Fibroblast of skin of right quadriceps (primary cell): ENCODE results near the gene RPA3.
A peak's percentile ranks its signal among the peaks of the same experiment; 100 is the strongest.
"Not testable (repeated sequence)": the region's sequence is repeated elsewhere in the genome, so short reads cannot be mapped to it uniquely, and the experiment has no call there.

Experiments used
- DNase-seq: peaks from one replicate; pipeline ENCODE4 v3.0.0-alpha.2; 2013

RPA3 gene

DNA sequence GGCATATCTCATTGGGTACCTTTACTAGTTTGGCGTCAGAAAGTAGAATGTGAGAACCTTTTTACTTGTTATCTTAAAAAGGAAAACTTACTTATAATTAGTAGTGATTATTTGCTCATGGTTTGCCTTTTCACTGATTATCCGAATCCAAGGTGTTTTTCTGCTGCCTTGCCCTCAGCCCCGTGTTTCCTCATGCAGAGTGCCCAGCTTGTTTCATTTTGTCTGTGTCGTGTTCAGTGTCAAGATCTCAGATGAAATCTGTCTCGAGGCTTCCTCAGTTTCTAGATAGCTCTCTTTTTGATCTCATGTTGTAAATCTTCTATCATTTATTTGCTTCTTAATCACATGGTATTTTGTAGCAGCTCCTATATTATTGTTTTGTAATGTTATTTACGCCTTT lies 30.1 kb downstream of the RPA3 start:
- no peak for DNase-seq

DNA sequence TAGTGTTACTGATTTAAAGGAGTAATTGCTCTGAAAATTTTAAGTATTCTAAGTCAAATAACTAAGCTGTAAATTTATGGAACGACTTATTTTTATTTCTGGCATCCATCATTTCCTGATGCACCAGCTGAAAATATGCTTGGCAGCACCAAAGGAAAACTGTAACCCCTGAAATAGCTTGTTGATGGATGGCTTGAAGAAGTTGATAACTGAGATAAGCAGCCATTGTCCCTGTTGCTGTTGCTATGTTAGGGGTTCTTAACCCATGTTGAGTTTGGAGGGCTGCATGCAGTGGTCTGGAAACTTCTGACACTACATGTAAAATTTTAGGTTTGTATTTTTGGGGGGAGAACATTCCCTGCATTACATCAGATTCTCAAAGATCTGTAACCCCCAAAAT lies 30.6 kb downstream of the RPA3 start:
- DNase-seq: no peak

DNA sequence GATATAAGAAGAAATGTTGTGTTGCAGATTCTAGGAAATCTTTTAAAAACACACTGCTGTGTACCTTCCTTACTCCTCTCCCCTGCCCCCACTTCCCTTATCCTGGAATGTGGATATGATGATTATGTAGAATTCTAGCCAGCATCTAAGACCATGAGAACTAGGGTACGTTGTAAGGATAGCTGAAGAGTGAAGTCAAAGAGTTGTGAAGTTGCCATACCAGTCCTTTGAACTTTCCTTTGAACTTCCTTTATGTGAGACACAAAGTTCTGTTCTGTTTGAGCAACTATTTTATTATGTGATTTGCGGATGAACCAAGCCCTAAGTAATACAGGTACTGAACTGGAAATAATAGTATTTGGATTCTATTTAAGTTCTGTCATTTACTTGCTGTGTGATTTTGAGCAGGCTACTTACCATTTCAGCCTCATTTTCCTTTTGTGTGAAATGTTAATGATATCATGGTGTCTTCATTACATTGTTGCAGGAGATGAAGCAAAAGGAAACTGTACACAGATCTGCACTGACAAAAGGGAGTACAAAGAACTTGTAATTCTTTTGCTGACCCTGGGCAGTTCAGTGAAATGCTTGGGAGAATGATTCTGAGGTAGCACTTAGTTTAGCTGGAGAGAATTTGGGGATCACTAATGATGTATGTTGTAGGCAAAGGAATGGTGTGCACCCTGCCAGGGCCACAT lies 31.4 kb downstream of the RPA3 start:
- peak; percentile 5 for DNase-seq

DNA sequence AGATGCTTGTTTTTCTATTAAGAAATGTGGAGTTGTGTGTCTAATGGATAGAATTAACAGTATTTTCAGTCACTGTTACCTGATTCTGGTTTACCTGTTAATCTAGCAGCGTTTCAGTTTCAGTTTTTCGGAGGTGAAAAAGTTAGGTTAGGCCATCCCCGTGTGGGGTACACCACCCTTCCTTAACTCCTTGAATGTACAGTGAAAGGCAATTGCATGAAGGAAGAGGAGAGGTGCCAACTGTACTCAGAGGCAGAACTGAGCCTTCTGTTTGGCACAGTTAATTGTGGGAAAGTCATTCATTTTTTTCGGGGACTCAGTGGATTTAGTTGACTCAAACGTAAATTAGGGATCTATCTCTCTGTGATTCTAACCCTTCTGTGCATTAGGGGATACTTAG lies 35.5 kb downstream of the RPA3 start:
- no peak for DNase-seq

DNA sequence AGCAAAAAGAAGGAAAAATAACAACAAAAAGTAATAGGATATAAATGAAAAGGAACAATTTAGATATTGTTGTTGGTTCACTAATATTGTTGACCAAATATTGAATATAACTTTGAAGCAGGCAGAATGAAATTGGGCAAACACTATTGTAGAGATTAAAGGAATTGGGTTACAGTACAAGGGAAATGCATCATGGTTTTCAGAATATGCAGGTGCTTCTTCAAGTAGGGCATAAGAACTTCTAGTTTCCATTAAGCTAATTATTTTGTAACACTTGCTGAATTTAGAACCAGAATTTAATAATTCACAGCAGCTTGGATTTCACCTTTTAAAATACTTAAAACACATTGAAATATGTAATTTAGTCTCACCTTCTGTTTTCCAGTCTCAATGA lies 36.5 kb downstream of the RPA3 start:
- no peak for DNase-seq

DNA sequence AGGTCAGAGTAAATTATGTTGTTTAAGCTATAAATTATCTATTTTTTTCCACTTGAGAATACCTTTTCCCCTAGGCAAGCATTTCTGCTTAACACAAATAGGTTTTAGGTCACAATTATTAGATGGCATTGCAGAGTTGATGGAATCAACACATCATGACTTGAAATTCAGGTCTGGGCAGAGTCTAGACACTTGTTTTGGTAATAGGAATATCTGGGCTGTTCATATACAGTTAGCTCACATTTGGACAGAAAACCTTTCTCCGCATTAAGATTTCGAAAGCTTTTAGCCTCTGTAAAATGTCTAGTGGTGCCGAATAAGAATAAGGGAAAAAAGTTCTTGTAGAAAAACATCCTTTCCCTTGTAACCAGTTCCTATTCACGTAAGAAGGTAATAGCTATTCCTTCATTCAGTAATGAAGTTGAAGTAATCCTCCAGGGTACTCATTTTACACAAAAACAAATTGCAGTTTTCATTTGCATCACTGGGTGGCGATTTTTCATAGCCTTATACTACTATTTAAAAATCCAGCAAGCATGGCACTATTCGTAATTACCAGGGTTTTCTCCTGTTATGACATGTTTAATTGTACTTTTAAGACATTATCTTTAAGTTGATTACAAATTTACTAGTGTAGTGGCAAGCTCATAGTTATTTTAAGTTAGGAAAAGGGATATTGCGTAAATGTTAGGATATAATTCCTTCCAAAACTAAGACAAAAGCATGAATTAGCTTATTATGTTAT lies 37.0 kb downstream of the RPA3 start:
- DNase-seq: peak; percentile 58

DNA sequence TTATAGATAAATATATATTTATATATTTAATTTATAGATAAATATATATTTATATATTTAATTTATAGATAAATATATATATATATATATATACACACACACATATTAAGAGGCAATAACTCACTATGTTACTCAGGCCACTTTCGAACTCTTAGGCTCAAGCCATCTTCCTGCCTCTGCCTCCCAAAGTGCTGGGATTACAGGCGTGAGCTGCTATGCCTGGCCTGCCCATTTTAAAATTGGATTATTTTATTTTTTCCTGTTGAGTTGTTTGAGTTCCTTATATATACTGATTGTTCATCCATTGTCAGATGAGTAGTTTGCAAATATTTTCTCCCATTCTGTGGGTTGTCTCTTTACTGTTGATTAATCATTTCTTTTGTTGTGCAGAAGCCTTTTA lies 38.8 kb downstream of the RPA3 start:
- not testable (repeated sequence) for DNase-seq

DNA sequence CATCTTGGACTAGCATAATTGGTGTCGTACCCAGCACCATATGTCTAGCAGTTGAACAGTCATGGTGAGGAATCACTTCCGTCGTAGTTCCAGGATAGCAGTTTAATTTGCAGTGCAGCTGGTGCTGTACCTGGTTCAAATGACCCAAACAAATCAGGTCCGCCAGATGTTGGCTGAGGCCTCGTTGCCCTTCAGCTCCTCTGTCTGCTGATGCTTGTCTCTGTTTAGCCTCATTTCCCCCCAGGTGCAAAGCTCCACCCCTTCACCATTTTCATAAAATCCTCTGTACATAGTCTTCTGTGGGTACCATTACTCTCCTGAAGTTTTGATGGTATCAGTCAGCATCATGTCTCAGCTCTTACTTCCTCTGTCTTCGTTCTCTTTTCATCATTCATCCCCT lies 42.7 kb downstream of the RPA3 start:
- DNase-seq: no peak

DNA sequence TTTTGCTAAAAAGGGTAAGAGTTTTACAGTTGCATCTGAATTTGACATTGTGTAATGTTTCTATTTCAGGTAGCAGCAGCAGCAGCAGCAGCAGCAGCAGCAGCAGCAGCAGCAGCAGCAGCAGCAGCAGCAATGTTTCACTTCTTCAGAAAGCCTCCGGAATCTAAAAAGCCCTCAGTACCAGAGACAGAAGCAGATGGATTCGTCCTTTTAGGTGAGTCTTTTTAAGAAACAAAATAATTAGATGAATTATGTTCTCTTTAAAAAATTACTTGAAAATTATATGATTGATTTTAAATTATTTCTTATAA lies 45.2 kb downstream of the RPA3 start:
- no peak for DNase-seq

DNA sequence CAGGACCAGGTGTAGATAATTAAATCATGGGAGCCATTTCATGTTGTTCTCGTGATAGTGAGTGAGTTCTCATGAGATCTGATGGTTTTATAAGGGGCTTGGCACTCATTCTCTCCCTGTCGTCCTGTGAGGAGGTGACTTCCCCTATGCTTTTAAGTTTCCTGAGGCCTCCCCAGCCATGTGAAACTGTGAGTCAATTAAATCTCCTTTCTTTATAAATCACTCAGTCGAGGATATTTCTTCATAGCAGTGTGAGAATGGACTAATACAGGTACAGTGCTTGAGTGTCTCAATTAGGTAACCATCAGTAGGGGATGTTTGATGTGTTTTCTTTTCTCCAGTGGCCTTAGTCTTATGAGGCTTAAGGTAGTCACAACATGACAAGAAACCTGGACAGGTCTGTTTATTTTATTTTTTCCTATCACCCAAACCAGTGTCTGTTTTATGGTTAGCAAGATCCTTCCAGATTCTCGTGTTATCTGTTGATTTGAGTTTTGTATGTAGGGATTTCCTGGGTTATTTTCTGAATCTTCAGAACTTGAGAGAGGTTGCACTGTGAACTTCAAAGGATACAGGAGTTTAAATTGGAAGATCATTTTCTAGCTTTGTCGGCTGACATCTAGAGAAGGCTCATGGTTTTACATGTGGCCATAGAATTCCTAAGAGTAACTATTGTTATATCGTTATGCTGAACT lies 45.7 kb downstream of the RPA3 start:
- no peak for DNase-seq

DNA sequence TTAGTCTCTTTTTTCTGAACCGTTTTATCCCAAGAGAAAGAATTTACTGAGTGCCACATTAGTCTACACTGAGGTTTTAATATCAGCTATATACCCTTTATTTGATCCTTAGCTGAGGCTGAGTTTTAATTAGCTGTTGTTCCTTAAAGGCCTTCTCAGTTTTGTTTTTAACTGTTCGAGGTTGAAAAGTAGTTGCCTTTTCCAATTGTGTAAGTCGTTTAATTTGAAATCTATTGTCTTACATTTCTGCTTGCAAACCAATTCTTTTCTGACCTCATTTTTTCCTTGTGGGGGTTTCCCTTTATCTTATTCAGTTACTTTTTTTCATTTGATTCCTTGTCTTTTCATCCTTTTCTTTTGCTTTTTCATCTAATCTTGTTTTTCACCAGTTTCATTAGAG lies 47.0 kb downstream of the RPA3 start:
- no peak for DNase-seq

DNA sequence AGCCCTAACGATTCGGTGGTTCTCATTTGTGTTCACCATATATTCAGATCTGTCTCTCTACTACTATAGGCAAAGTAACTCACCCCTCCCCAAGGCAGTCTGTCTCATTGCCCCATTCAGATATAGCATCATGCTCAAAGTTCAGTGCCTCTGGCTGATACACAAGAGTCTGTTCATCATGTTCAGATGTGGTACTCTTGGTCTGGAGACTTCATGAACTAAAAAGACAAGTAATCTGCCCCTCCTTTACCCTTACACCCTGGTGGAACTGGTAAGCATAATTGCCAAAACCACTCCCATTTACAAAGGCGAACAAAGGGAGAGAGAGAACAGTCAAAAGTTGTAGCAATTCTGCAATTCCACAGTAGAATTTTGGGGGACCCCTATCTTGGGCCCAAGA lies 47.9 kb downstream of the RPA3 start:
- DNase-seq: no peak

DNA sequence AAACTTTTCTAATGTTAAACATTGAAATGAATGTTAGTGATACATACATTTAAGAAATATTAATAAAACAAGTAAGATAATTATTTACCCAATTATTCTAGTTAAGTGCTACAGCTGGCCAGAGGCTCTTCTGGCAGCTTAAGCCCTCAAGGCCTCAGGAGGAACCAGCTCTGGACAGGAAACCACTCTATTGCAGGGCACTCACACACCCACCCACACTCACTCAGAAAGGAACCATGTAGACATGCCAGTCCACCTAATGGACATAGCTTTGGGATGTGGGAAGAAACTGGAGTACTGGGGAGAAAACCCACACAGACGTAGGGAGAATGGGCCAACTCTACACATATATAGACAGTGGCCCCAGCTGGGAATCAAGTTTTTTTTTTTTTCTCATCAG lies 49.7 kb downstream of the RPA3 start:
- no peak for DNase-seq

DNA sequence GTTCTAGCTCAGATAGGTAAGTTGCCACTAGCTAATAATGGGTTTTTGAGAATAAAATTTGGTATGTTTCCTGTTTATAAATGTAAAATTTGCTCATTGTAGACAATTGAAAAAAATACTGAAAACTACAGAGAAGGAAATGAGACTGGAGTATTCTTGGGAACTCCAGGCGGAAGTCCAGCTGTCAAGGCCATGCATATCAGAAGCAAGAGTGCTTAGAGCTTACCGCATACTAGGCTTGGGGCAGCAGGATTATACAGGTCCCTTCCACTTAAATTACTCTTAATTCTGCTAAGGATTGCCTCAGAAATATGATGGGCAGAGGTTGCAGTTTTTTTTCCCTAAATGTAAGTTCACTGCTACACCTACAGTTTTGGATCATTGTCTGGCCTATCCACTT lies 51.2 kb downstream of the RPA3 start:
- DNase-seq: no peak

DNA sequence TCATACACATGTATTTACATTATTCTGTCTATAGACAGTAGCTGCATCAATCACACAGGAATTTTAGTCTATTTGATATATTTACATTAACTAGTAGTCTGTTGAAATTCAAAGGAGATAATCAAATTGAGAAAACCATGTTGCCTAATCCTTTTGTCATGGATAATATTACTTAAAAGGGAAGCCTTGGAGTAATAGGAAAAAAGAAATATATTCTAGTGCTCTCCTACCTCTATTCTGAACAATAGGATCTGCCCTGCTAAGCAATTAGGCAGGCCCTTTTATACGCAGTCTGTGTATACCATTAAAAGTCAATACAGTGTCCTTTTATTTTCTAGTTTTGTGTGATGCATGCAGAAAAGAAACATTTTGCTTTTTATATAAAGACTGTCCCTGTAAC lies 53.4 kb downstream of the RPA3 start:
- DNase-seq: no peak

DNA sequence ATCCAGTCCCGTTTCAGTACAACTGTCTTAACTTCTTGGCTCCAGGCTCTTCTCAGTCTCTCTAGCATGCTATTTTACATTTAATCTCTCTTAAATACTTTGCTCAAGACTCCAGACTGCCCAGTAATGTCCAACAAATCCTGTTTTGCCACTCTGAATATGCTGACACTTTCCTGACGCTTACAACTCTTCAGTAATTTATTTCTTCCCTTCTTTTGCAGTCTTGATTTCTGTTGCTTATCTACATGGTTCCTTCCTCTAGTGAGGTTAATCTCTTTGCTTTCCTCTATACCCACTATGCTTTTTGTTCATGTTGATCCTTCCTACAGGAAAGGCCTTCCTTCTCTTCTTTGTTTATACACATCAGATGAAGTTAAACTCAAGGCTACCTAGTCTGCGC lies 54.1 kb downstream of the RPA3 start:
- DNase-seq: no peak

DNA sequence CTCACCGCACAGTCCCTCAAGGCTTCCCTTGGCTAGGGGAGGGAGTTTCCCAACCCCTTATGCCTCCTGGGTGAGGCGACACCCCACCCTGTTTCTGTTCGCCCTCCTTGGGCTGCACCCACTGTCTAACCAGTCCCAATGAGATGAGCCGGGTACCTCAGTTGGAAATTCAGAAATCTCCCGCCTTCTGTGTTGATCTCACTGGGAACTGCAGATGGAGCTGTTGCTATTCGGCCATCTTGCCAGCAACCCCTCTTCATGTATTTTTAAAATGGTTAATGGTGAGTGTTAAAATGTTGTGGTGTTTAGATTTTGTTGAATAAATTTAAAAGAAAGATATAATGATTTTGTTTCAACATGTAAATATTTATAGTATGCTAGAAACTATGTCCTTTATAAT lies 55.9 kb downstream of the RPA3 start:
- DNase-seq: no peak

DNA sequence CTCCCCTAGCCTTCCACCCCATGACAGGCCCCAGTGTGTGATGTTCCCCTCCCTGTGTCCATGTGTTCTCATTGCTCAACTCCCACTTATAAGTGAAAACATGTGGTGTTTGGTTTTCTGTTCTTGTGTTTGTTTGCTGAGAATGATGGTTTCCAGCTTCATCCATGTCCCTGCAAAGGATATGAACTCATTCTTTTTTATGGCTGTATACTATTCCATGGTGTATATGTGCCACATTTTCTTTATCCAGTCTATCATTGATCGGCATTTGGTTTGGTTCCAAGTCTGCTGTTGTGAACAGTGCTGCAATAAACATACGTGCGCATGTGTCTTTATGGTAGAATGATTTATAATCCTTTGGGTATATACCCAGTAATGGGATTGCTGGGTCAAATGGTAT lies 61.9 kb downstream of the RPA3 start:
- DNase-seq: not testable (repeated sequence)

DNA sequence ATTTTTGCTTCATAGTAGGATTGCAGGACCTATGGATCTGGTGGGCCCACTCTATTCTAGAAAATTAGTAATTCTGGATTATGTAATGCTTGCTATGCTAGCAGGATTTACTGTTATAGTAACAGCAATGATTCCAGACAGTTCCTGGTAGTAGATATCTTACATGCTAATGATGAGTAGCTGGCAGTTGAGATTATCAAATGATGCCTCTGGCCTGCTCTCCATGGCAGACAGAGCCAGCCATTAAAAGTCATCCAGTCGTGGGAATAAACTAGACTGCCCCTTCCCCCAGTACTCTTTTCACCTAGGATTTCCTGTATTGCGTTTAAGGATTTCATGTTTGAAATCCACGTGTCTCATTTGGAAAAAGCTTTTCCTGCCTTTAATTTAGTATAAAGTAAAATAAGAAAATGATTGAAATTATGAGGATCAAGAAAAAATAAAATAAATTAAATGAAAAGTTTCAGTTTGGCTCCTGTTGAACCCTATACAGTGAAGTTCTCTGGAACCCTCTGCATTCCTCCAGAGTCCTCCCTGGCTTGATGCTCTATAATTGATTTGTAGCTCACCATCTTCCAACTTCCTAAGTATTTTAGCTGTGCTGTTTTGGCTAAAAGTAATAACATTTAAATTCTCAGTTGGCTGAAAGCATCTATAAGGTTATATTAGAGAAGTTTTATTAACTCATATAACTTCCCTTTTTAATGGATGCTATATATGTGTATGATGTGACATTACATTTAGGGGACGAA lies 63.3 kb downstream of the RPA3 start:
- DNase-seq: no peak

DNA sequence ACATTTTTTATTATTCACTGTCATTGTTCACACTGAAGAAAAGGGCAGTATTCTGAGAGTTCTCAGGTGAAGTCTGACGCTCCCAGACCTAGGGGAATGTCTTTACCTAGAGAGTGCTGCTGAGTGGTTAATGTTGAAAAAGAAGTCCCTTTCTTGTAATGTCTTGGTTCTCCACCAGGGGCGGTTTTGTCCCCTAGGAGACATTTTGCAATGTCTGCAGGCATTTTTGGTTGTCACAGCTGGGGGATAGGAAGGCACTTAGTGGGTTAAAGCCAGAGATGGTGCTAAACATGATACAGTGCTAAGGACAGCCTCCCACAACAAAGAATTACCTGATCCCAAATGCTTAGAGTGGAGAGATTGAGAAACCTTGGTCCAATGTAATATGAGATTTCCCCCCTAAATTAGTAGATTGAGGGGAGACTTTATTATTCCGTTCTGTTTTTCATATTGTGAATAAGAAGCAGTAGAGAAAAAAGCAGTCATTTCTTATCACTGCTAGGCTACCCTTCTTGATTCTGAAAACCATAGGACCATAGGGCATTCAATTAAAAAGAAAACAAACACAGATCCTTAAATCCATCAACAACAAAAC lies 64.7 kb downstream of the RPA3 start:
- DNase-seq: no peak

DNA sequence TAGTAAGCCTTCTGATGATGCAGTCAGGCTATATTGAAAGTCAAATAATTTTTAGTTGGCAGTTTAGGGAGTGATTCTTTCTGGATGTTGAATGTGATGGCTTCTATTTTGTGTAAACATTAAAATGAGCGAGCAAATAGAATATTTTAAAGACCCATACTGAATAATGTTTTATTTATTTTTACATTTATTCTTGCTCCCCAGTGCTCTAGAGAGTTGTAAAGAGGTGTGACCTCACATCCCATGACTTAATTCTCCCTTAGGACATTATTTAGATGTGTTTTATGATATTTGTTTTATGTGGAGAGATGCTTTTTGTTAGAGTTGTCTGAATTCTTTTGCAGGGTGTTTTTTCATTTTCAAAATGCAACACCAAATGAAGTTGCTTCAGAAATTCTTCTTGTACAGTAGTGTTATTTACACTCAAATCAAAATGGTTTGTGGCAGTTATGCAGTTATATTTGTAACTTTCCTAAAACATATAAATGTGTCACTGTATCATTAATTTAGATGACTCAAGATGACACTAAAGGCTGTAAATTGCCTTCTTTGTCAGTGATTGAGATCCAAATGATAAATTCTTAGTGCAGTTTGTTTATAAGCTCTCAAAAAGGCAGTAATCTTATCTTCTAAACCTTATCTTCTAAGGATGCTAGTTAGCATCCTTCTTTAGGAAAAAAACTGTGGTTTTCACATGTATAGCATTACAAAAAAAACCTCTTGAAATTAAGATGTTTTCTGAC lies 65.4 kb downstream of the RPA3 start:
- DNase-seq: no peak

DNA sequence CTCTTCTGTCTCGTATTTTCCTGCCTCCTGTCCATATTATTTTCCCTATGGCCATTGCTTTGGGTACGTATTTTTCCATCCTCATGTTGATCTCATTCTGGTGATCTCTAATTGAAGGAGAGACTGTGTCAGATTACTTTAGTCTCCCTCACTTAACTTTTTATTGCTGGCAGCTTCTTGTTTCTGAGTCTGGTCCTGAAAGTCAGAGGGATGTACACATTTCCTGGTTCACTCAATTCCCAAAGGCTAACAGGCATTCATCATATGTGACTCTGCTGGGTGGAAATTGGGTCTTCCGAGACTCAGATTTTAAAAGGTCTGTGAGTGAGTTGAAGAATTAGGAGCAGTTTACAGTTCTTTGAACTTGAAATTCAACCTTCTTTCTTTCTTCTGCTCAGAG lies 66.9 kb downstream of the RPA3 start:
- no peak for DNase-seq
